Esophagus muscularis mucosa (tissue), 4 donors: ENCODE measurements around the gene DDX56. TPM values are rescaled to one million over a fixed set of nuclear protein-coding genes. Genes with fewer than 3 reads are reported as not detected.
"Not testable (repeated sequence)": the region's sequence is repeated elsewhere in the genome, so short reads cannot be mapped to it uniquely, and the experiment has no call there.

Experiments used
- DNase-seq: peaks from one replicate; pipeline ENCODE4 v3.0.0-alpha.2; 2017; ENCODE audit errors: extremely low spot score
- H3K27ac ChIP-seq, 4 donors: fragments of 200-600 bp; sonication (generic); replicated peaks in 1 of 4; 1 replicate in 3 of 4; 2 replicates in 1 of 4; pipeline ENCODE4 v1.5.1; 2016 to 2019; ENCODE audit warnings: mild to moderate bottlenecking in 1 of 4
- H3K27me3 ChIP-seq, 4 donors: fragments of 200-600 bp; sonication (generic); one replicate each; pipeline versions ENCODE4 v1.5.1 to v1.6.0; 2016 to 2019
- H3K36me3 ChIP-seq, 4 donors: fragments of 200-600 bp; sonication (generic); one replicate each; pipeline ENCODE4 v1.5.1; 2016 to 2019
- H3K4me1 ChIP-seq, 4 donors: fragments of 200-600 bp; sonication (generic); one replicate each; pipeline ENCODE4 v1.5.1; 2016 to 2019
- H3K4me3 ChIP-seq, 4 donors: fragments of 200-600 bp; sonication (generic); 1 replicate in 2 of 4; 2 replicates in 2 of 4; pipeline ENCODE4 v1.5.1; 2016 to 2019; ENCODE audit warnings: mild to moderate bottlenecking in 4 of 4, moderate library complexity in 1 of 4
- H3K9me3 ChIP-seq, 4 donors: fragments of 200-600 bp; sonication (generic); 1 replicate in 3 of 4; 2 replicates in 1 of 4; pipeline ENCODE4 v1.5.1; 2016 to 2019
- EP300 ChIP-seq: sonication (generic); formaldehyde crosslinking; IDR thresholded peaks from one replicate; pipeline ENCODE4 v1.6.1; 2017; ENCODE audit warnings: antibody characterized with exemption
- POLR2A ChIP-seq: fragments of 450-650 bp; IDR thresholded peaks from one replicate; pipeline ENCODE4 v1.6.1; 2017; ENCODE audit warnings: antibody characterized with exemption, moderate library complexity, mild to moderate bottlenecking, low read depth
- POLR2AphosphoS5 ChIP-seq, 2 donors: sonication (generic); formaldehyde crosslinking; IDR thresholded peaks; one replicate each; pipeline ENCODE4 v1.6.1; 2017; ENCODE audit warnings: antibody characterized with exemption in 2 of 2
- WGBS: methylation state at CpG from one replicate; pipeline ENCODE4 v1.1.5; 2018; 5-methylcytosine and 5-hydroxymethylcytosine counted together
- intact Hi-C: fragments of 100-400 bp; cut with DNase I; formaldehyde crosslinking; loops from one replicate; pipeline ENCODE4 v1.15.1; 2023
- total RNA-seq, 4 donors: library from RNA; depleted of rRNA; stranded (reverse); fragments of >200 nt; gene quantifications; one replicate each; pipeline versions ENCODE4 v1.1.0 to v1.2.1, GENCODE V29; 2016
- TF ChIP-seq, protein P1 (sequence below), 3 experiments: fragments of 200-600 bp in 2 of 3; fragments of 450-650 bp in 1 of 3; sonication (generic) in 2 of 3; IDR thresholded peaks; one replicate each; pipeline ENCODE4 v1.5.1; 2017 to 2019; ENCODE audit warnings: antibody characterized with exemption in 3 of 3, mild to moderate bottlenecking in 2 of 3, moderate library complexity in 1 of 3

The DDX56 gene
- total RNA-seq, 4 donors from 2014 or later, result 35.3 to 54.2 (median 49.4) TPM

DNA sequence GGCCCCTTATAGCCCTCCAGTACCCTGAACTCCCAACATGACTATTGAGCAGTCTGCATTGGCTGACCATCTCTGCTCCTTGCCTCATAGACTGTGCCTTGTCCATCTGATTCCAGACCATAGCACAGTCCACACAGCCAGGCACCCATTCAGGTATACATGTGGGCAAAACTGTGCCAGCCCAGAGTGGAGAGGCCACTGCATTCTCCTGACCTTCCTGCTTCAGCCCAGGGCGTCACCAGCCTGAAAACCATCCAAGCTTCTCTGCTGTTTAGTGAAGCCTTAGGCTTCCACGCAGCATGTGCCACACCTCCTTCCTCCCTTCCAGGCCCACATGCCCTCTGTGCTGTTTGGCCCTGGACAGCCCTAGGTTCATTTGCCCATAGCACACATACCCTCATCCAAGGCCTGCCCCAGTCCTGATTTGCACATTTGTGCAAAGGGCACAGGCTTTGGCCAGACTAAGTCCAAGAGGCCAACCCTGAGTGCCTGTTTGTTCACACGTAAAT lies 10.5 kb downstream of the DDX56 start:
- WGBS, result 59% methylated on average over 2 of the region's 3 CpGs
- no peak overlapping the region for H3K27ac ChIP-seq
- DNase-seq, result no peak
- peaks cover 4 to 17% (median 11%) of the 10 kb centered on the region in 4 donors for H3K4me1 ChIP-seq
- TF ChIP-seq POLR2AphosphoS5 (IDR thresholded peaks at IDR 0.05), result no peak
- no peak for TF ChIP-seq EP300
- TF ChIP-seq, protein P1, sequence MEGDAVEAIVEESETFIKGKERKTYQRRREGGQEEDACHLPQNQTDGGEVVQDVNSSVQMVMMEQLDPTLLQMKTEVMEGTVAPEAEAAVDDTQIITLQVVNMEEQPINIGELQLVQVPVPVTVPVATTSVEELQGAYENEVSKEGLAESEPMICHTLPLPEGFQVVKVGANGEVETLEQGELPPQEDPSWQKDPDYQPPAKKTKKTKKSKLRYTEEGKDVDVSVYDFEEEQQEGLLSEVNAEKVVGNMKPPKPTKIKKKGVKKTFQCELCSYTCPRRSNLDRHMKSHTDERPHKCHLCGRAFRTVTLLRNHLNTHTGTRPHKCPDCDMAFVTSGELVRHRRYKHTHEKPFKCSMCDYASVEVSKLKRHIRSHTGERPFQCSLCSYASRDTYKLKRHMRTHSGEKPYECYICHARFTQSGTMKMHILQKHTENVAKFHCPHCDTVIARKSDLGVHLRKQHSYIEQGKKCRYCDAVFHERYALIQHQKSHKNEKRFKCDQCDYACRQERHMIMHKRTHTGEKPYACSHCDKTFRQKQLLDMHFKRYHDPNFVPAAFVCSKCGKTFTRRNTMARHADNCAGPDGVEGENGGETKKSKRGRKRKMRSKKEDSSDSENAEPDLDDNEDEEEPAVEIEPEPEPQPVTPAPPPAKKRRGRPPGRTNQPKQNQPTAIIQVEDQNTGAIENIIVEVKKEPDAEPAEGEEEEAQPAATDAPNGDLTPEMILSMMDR (IDR thresholded peaks at IDR 0.05), result no peak
- TF ChIP-seq POLR2A, result no peak
- H3K9me3 ChIP-seq, result no peaks in the 10 kb centered on the region
- H3K4me3 ChIP-seq, result no peak overlapping the region
- peaks cover 29 to 54% (median 51%) of the 10 kb centered on the region in 4 donors for H3K36me3 ChIP-seq
- intact Hi-C loops, result no loop called here
- no peaks in the 10 kb centered on the region for H3K27me3 ChIP-seq

DNA sequence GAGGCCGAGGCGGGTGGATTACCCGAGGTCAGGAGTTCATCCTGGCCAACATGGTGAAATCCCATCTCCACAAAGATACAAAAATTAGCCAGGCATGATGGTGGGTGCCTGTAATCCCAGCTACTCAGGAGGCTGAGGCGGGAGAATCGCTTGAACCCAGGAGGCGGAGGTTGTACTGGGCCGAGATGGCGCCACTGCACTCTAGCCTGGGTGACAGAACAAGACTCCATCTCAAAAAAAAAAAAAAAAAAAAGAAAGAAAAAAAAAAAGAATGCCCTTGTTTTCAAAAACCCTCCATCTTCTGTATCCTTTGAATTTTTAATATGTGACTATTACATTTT lies 11.1 kb downstream of the DDX56 start:
- H3K27ac ChIP-seq, DNase-seq, intact Hi-C loops, H3K9me3 ChIP-seq, H3K4me3 ChIP-seq, H3K27me3 ChIP-seq: not testable (repeated sequence)
- H3K36me3 ChIP-seq, result peaks cover 22 to 48% (median 44%) of the 10 kb centered on the region in 4 donors
- 98% methylated on average over 5 of the region's 8 CpGs for WGBS
- H3K4me1 ChIP-seq, result peaks cover 4 to 17% (median 11%) of the 10 kb centered on the region in 4 donors

DNA sequence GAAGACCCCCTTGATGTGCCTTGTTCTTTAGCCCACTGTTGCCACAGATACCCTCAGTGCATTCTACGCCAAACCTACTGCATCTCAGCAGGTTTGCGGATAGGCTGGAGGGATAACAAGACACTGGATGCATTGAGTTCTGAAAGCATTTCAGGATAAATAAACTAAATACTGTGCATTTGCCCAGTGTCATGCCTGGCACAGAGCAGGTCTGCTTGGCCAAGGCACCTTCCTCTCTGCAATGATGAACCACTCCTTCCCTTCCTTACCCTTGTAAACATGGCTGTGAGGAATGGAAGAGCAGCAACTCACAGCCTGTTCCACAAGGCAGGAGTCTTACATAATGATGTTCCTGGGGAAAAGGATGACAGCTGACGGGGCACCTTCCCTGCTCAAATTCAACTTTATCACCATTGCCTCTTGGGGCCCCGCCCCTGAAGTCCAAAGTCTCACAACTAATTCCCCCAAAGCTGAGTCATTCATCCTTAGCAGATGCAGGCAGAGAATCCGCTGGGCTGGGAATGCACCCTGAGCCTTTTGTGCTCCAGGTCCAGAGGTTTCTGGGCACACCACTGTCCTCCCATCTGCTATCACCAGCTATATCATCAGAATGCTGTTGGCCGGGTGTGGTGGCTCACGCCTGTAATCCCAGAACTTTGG lies 11.6 kb downstream of the DDX56 start:
- no peak overlapping the region for H3K27ac ChIP-seq
- peaks cover 17 to 43% (median 39%) of the 10 kb centered on the region in 4 donors for H3K36me3 ChIP-seq
- no peaks in the 10 kb centered on the region for H3K9me3 ChIP-seq
- intact Hi-C loops, result no loop called here
- WGBS, result 82% methylated on average over 7 of the region's 7 CpGs
- H3K4me1 ChIP-seq, result peaks cover 4 to 17% (median 11%) of the 10 kb centered on the region in 4 donors
- H3K4me3 ChIP-seq, result no peak overlapping the region
- TF ChIP-seq POLR2AphosphoS5 (IDR thresholded peaks at IDR 0.05), result peak in 1 of 2 donors; percentile 35
- TF ChIP-seq, protein P1 (IDR thresholded peaks at IDR 0.05), result no peak
- TF ChIP-seq EP300, result no peak
- DNase-seq, result no peak
- H3K27me3 ChIP-seq, result no peaks in the 10 kb centered on the region

DNA sequence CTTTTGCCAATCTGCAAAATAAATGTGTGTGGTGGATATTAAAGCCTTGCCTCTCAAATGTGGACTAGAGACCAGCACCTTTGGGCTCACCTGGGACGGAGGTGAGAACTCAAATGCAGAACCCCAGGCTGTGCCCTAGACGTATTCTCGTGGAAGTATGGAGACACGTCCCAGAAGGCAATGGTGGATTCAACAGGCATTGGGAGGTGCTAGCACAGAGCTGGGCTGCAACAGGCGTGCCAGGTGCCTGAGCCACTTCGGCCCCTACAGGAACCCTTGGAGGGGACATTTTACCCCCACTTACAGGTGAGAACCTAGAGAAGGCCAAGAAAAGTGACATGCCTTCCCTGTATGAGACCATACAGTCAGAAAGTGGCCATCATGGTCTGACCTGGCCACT lies 12.2 kb downstream of the DDX56 start:
- no peaks in the 10 kb centered on the region for H3K9me3 ChIP-seq
- H3K4me3 ChIP-seq, result no peak overlapping the region
- TF ChIP-seq POLR2A, result no peak
- intact Hi-C loops, result no loop called here
- H3K27me3 ChIP-seq, result no peaks in the 10 kb centered on the region
- H3K27ac ChIP-seq, result no peak overlapping the region
- H3K4me1 ChIP-seq, result peaks cover 4 to 17% (median 11%) of the 10 kb centered on the region in 4 donors
- no peak for DNase-seq
- H3K36me3 ChIP-seq, result peaks cover 12 to 37% (median 33%) of the 10 kb centered on the region in 4 donors
- WGBS, result no CpG with 5 or more reads among the region's 6 CpGs

DNA sequence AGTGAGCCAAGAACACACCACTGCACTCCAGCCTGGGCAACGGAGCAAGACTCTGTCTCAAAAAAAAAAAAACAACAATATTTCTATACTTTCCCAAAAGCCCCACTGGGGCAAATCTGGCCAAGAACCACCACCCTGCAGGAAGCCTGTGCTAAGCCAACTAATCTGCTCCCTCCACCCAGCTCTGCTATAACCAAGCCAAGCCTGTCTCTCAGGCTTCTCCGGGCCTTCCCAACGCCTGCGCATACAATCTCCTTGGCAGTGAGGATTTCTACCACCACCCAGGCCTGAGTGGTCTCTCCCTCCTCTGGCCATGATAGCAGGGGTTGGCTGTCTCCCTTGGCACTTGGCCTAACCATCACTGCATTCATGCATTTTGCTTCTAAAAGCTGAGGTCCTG lies 14.2 kb downstream of the DDX56 start:
- DNase-seq, result no peak
- intact Hi-C loops, result no loop called here

More for the DNA sequence above, 14.2 kb downstream of the DDX56 start:
- H3K4me1 ChIP-seq, result peaks cover 0 to 9% (median 7%) of the 10 kb centered on the region in 4 donors
- WGBS, result 84% methylated on average over 4 of the region's 4 CpGs
- no peaks in the 10 kb centered on the region for H3K27me3 ChIP-seq
- H3K4me3 ChIP-seq, result no peak overlapping the region
- H3K9me3 ChIP-seq, result no peaks in the 10 kb centered on the region
- peaks cover 4 to 17% (median 13%) of the 10 kb centered on the region in 4 donors for H3K36me3 ChIP-seq
- TF ChIP-seq POLR2AphosphoS5 (IDR thresholded peaks at IDR 0.05), result no peak
- TF ChIP-seq, protein P1 (IDR thresholded peaks at IDR 0.05), result no peak
- no peak for TF ChIP-seq POLR2A
- TF ChIP-seq EP300, result no peak
- no peak overlapping the region for H3K27ac ChIP-seq
